WTC11 (cell line): ENCODE results near the gene ELFN1. TPM values are rescaled to one million over a fixed set of nuclear protein-coding genes. Genes with fewer than 3 reads are reported as not detected.

Experiments used
- ATAC-seq: fragments of 200-7000 bp; cut with Tn5 transposase; 2 replicates; pipeline ENCODE4 v1.10.0; 2021; ENCODE audit warnings: mild to moderate bottlenecking, moderate library complexity
- CTCF ChIA-PET: fragments of 300-600 bp; sonication (Branson Sonifier 250); formaldehyde crosslinking; loops from one replicate; lab custom pipeline; 2021; ENCODE audit warnings: antibody characterized with exemption; lab: Charles Lee
- POLR2A ChIA-PET: fragments of 350-600 bp; sonication (Branson Sonifier 250); formaldehyde crosslinking; loops from one replicate; lab custom pipeline; 2021; ENCODE audit warnings: antibody characterized with exemption; lab: Charles Lee
- DNase-seq: peaks from one replicate; pipeline ENCODE4 v3.0.0; 2021; ENCODE audit warnings: low spot score
- H3K27ac Mint-ChIP-seq: 2 replicates; pipeline ENCODE4 v1.8.0; 2021; ENCODE audit warnings: mixed read lengths
- H3K27me3 Mint-ChIP-seq: 2 replicates; pipeline ENCODE4 v1.8.0; 2021; ENCODE audit warnings: low read depth, mild to moderate bottlenecking, moderate library complexity, mixed read lengths
- H3K36me3 Mint-ChIP-seq: 2 replicates; pipeline ENCODE4 v1.8.0; 2021; ENCODE audit warnings: mixed read lengths
- H3K4me1 Mint-ChIP-seq: 2 replicates; pipeline ENCODE4 v1.8.0; 2022; ENCODE audit warnings: mixed read lengths
- H3K4me3 Mint-ChIP-seq: 2 replicates; pipeline ENCODE4 v1.8.0; 2021; ENCODE audit warnings: mild to moderate bottlenecking, moderate library complexity, mixed read lengths
- H3K9me3 Mint-ChIP-seq: 2 replicates; pipeline ENCODE4 v1.8.0; 2021; ENCODE audit warnings: mixed read lengths
- AR ChIP-seq: fragments of 250-450 bp; sonication (Bioruptor Pico); IDR thresholded peaks from 2 replicates; pipeline ENCODE4 v1.9.0; 2021; ENCODE audit warnings: mild to moderate bottlenecking
- CBFB ChIP-seq: sonication (generic); formaldehyde crosslinking; IDR thresholded peaks from 2 replicates; pipeline ENCODE4 v1.8.1; 2022; ENCODE audit warnings: mild to moderate bottlenecking, low read depth, missing genetic modification reagents
- CDX4 ChIP-seq: fragments of 250-450 bp; sonication (Bioruptor Pico); IDR thresholded peaks from 2 replicates; pipeline ENCODE4 v1.9.0; 2021; ENCODE audit warnings: moderate library complexity, mild to moderate bottlenecking, inconsistent platforms, borderline replicate concordance
- CTCF ChIP-seq: fragments of 200-600 bp; IDR thresholded peaks from 2 replicates; pipeline ENCODE4 v1.8.0; 2022; ENCODE audit warnings: antibody characterized with exemption
- FOXP4 ChIP-seq: sonication (generic); formaldehyde crosslinking; IDR thresholded peaks from 2 replicates; pipeline ENCODE4 v1.8.0; 2022; ENCODE audit warnings: mild to moderate bottlenecking, missing genetic modification reagents
- HMGXB4 ChIP-seq: sonication (generic); formaldehyde crosslinking; IDR thresholded peaks from 2 replicates; pipeline ENCODE4 v1.8.1; 2023; ENCODE audit warnings: mild to moderate bottlenecking, moderate library complexity, missing genetic modification reagents
- NFE2L1 ChIP-seq: sonication (generic); formaldehyde crosslinking; IDR thresholded peaks from 2 replicates; pipeline ENCODE4 v1.8.1; 2023; ENCODE audit warnings: missing genetic modification reagents
- NFYB ChIP-seq: sonication (generic); formaldehyde crosslinking; conservative IDR thresholded peaks from 2 replicates; pipeline ENCODE4 v1.8.0; 2022; ENCODE audit warnings: low read depth, missing genetic modification reagents
- PREB ChIP-seq: sonication (generic); formaldehyde crosslinking; IDR thresholded peaks from 2 replicates; pipeline ENCODE4 v1.8.1; 2022; ENCODE audit warnings: mild to moderate bottlenecking, missing genetic modification reagents, moderate library complexity, borderline replicate concordance
- SOX15 ChIP-seq: fragments of 250-450 bp; sonication (Bioruptor Pico); IDR thresholded peaks from 2 replicates; pipeline ENCODE4 v1.9.0; 2021; ENCODE audit warnings: mild to moderate bottlenecking
- TCF7 ChIP-seq: sonication (generic); formaldehyde crosslinking; IDR thresholded peaks from 2 replicates; pipeline ENCODE4 v1.8.0; 2022; ENCODE audit warnings: mild to moderate bottlenecking, low read depth, missing genetic modification reagents, moderate library complexity
- USF2 ChIP-seq: sonication (generic); formaldehyde crosslinking; IDR thresholded peaks from 2 replicates; pipeline ENCODE4 v1.8.1; 2023; ENCODE audit warnings: mild to moderate bottlenecking, missing genetic modification reagents, moderate library complexity
- ZMAT4 ChIP-seq: fragments of 250-450 bp; sonication (Bioruptor Pico); IDR thresholded peaks from 2 replicates; pipeline ENCODE4 v1.9.0; 2021; ENCODE audit warnings: mild to moderate bottlenecking
- ZNF396 ChIP-seq: fragments of 250-450 bp; sonication (Bioruptor Pico); IDR thresholded peaks from 2 replicates; pipeline ENCODE4 v1.8.0; 2021; ENCODE audit warnings: mild to moderate bottlenecking, moderate library complexity, borderline replicate concordance
- ZNF671 ChIP-seq: fragments of 250-450 bp; sonication (Bioruptor Pico); IDR thresholded peaks from 2 replicates; pipeline ENCODE4 v1.8.0; 2021; ENCODE audit warnings: mild to moderate bottlenecking
- ZSCAN18 ChIP-seq: fragments of 250-450 bp; sonication (Bioruptor Pico); IDR thresholded peaks from 2 replicates; pipeline ENCODE4 v2.1.2; 2022; ENCODE audit warnings: mild to moderate bottlenecking, moderate library complexity
- total RNA-seq: library from RNA; stranded (reverse); gene quantifications from 3 replicates; pipeline ENCODE4 v1.2.3, GENCODE V29; 2021
- TF ChIP-seq, protein P1 (sequence below): sonication (generic); formaldehyde crosslinking; IDR thresholded peaks from 2 replicates; pipeline ENCODE4 v1.8.1; 2023; ENCODE audit warnings: mild to moderate bottlenecking, missing genetic modification reagents, borderline replicate concordance

Gene ELFN1
- total RNA-seq, 1 experiment from 2014 or later, result 4.6 TPM

DNA sequence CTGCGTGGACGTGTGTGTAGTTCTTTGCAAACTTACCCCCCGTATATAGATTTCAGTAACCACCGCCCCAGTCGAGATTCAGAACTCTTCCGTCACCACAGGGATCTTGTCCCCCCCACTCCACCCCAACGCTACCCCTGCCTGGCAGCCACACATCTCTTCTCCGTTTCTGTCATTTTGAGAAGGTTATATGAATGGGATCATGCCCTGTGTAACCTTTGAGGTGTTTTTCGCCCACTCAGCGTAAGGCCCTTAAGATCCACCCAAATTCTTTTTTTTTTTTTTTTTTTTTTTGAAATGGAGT is 83.4 kb downstream of the ELFN1 start:
- H3K27ac Mint-ChIP-seq, result no peak overlapping the region
- CTCF ChIA-PET, result no interaction called here
- no peak for ATAC-seq
- H3K9me3 Mint-ChIP-seq, result no peaks in the 10 kb centered on the region
- no peak overlapping the region for H3K4me3 Mint-ChIP-seq
- no peaks in the 10 kb centered on the region for H3K36me3 Mint-ChIP-seq
- peaks cover 23% of the 10 kb centered on the region for H3K27me3 Mint-ChIP-seq
- H3K4me1 Mint-ChIP-seq, result peaks cover 21% of the 10 kb centered on the region
- DNase-seq, result no peak
- TF ChIP-seq CBFB (CRISPR knock-in tag) (no peak), PREB (CRISPR knock-in tag) (no peak), NFYB (CRISPR knock-in tag) (no peak), NFE2L1 (CRISPR knock-in tag) (no peak), ZMAT4 (CRISPR knock-in tag) (no peak), ZSCAN18 (no peak), HMGXB4 (CRISPR knock-in tag) (no peak), FOXP4 (CRISPR knock-in tag) (no peak), CTCF (no peak), TCF7 (CRISPR knock-in tag) (no peak), ZNF671 (CRISPR knock-in tag) (no peak), SOX15 (CRISPR knock-in tag) (no peak), AR (no peak), CDX4 (CRISPR knock-in tag) (no peak), USF2 (no peak), ZNF396 (no peak)
- TF ChIP-seq, protein P1, sequence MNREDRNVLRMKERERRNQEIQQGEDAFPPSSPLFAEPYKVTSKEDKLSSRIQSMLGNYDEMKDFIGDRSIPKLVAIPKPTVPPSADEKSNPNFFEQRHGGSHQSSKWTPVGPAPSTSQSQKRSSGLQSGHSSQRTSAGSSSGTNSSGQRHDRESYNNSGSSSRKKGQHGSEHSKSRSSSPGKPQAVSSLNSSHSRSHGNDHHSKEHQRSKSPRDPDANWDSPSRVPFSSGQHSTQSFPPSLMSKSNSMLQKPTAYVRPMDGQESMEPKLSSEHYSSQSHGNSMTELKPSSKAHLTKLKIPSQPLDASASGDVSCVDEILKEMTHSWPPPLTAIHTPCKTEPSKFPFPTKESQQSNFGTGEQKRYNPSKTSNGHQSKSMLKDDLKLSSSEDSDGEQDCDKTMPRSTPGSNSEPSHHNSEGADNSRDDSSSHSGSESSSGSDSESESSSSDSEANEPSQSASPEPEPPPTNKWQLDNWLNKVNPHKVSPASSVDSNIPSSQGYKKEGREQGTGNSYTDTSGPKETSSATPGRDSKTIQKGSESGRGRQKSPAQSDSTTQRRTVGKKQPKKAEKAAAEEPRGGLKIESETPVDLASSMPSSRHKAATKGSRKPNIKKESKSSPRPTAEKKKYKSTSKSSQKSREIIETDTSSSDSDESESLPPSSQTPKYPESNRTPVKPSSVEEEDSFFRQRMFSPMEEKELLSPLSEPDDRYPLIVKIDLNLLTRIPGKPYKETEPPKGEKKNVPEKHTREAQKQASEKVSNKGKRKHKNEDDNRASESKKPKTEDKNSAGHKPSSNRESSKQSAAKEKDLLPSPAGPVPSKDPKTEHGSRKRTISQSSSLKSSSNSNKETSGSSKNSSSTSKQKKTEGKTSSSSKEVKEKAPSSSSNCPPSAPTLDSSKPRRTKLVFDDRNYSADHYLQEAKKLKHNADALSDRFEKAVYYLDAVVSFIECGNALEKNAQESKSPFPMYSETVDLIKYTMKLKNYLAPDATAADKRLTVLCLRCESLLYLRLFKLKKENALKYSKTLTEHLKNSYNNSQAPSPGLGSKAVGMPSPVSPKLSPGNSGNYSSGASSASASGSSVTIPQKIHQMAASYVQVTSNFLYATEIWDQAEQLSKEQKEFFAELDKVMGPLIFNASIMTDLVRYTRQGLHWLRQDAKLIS, result no peak
- POLR2A ChIA-PET, result no interaction called here
